Measurements from ENCODE around the gene POLE3. TPM values are rescaled to one million over a fixed set of nuclear protein-coding genes. Genes with fewer than 3 reads are reported as not detected.

Gene POLE3
- total and polyA plus RNA-seq, 2 donors (not counting 3 experiments of a cell fraction or from before 2014, with no cell fraction given), result 53.8 to 68.6 TPM

- no peaks in the 10 kb centered on the region for H3K79me2 ChIP-seq (ENCODE audit: control insufficient read depth, insufficient read depth, low read length)
- no peak overlapping the region for H3K4me3 ChIP-seq (replicated peaks in 1 of 3; ENCODE audit: insufficient read depth in 1 of 3, low read depth in 1 of 3, low read length in 3 of 3)
- TF ChIP-seq CTCF (IDR thresholded peaks at IDR 0.05; ENCODE audit: extremely low read depth in 1 of 2, insufficient read depth in 1 of 2, low read depth in 1 of 2, low read length in 2 of 2) (no peak), FOS (IDR thresholded peaks at IDR 0.05; ENCODE audit: borderline replicate concordance, insufficient read depth, low read length) (no peak), EZH2 (IDR thresholded peaks at IDR 0.05; ENCODE audit: borderline replicate concordance, low read depth, low read length, severe bottlenecking) (no peak), MAX (IDR thresholded peaks at IDR 0.05; ENCODE audit: insufficient read depth, insufficient read length) (no peak), JUN (IDR thresholded peaks at IDR 0.05; ENCODE audit: borderline replicate concordance, insufficient read depth, insufficient read length, low read depth) (no peak), GATA2 (IDR thresholded peaks at IDR 0.05; ENCODE audit: insufficient read depth, insufficient read length, low read depth, low read length) (no peak), POLR2AphosphoS5 (IDR thresholded peaks at IDR 0.05; ENCODE audit: insufficient read depth, low read depth, low read length) (no peak), MYC (IDR thresholded peaks at IDR 0.05; ENCODE audit: low read depth, low read length) (no peak), POLR2A (IDR thresholded peaks at IDR 0.05; ENCODE audit: low read depth, low read length) (no peak)
- DNase-seq (ENCODE audit: low read depth, low spot score), result no peak
- BruUV-seq (replicated peaks), result no TSS peak
- FAIRE-seq, result no peak
- ChIA-PET POLR2A (no interaction called here), CTCF (no interaction called here)
- no peak overlapping the region for H3K4me2 ChIP-seq (ENCODE audit: insufficient read depth, low read length)
- dilution Hi-C loops (cut with MboI; ENCODE audit: extremely low pct_ligation_motif_present, low sequenced_read_pairs), result no loop called here
- no peaks in the 10 kb centered on the region for H3K9me3 ChIP-seq (replicated peaks; ENCODE audit: control insufficient read depth, insufficient read depth, low read length)
- intact Hi-C loops (cut with micrococcal nuclease), result no loop called here
- no peaks in the 10 kb centered on the region for H3K27me3 ChIP-seq (ENCODE audit: control insufficient read depth in 2 of 2, insufficient read depth in 2 of 2, low read length in 2 of 2)
- no peak overlapping the region for H3K9ac ChIP-seq (replicated peaks; ENCODE audit: extremely low read depth, insufficient read depth, low read length)
- no peak overlapping the region for H3K27ac ChIP-seq (ENCODE audit: insufficient read depth, low read depth, low read length)
- H4K20me1 ChIP-seq (replicated peaks; ENCODE audit: control insufficient read depth, extremely low read depth, insufficient read depth, low read length), result no peaks in the 10 kb centered on the region
- no peaks in the 10 kb centered on the region for H3K4me1 ChIP-seq (ENCODE audit: control insufficient read depth, extremely low read depth, insufficient read depth, low read length)
- H2AFZ ChIP-seq (ENCODE audit: low read depth, low read length), result no peak overlapping the region
- H3K9me1 ChIP-seq (replicated peaks; ENCODE audit: control insufficient read depth, extremely low read depth, insufficient read depth, low read length), result no peaks in the 10 kb centered on the region
- peaks cover 0 to 7% of the 10 kb centered on the region in 2 experiments for H3K36me3 ChIP-seq (ENCODE audit: control insufficient read depth in 2 of 2, extremely low read depth in 1 of 2, insufficient read depth in 2 of 2, low read length in 2 of 2)
Measured at GRCh38 chr9:113370806-113371325, 39.6 kb downstream of the POLE3 start.
